ENCODE results near the gene WDR81.
A peak's percentile ranks its signal among the peaks of the same experiment; 100 is the strongest.

WDR81 gene

GRCh38 chr17:1783834-1784611 lies 59.5 kb downstream of the WDR81 start:
- Histone ChIP-seq H3K4me2 (ENCODE audit: low read depth, low read length, poor library complexity, severe bottlenecking) (no peak overlapping the region), H3K4me3 (ENCODE audit: low read length, poor library complexity, severe bottlenecking) (no peak overlapping the region)

GRCh38 chr17:1785930-1786329 lies 61.4 kb downstream of the WDR81 start:
- H3F3A ChIP-seq (ENCODE audit: low read depth), result no peaks in the 10 kb centered on the region
- H3K27me3 ChIP-seq (ENCODE audit: insufficient read depth, low read length, poor library complexity, severe bottlenecking), result no peaks in the 10 kb centered on the region
- no peaks in the 10 kb centered on the region for H3K4me1 ChIP-seq (ENCODE audit: insufficient read depth, low read length, poor library complexity, severe bottlenecking)
- TF ChIP-seq EZH2phosphoT487 (IDR thresholded peaks at IDR 0.05; ENCODE audit: borderline replicate concordance) (no peak), CTCF (conservative IDR thresholded peaks at IDR 0.05; ENCODE audit: low read length) (no peak)
- no peaks in the 10 kb centered on the region for H3K9me2 ChIP-seq (replicated peaks; ENCODE audit: low read depth, low read length)
- H3K79me2 ChIP-seq (ENCODE audit: insufficient read depth, low read length), result no peaks in the 10 kb centered on the region
- H4K20me1 ChIP-seq (ENCODE audit: insufficient read depth, low read length, poor library complexity, severe bottlenecking), result no peaks in the 10 kb centered on the region
- no peak overlapping the region for H3K4me2 ChIP-seq (ENCODE audit: low read depth, low read length, poor library complexity, severe bottlenecking)
- H3K9me3 ChIP-seq (ENCODE audit: insufficient read depth, low read depth, low read length), result no peaks in the 10 kb centered on the region
- H3K9ac ChIP-seq (ENCODE audit: low read depth, low read length, poor library complexity, severe bottlenecking), result no peak overlapping the region
- peaks cover 62% of the 10 kb centered on the region; the same call in 1 of the 2 replicates for H3K36me3 ChIP-seq (ENCODE audit: insufficient read depth, low read length)
- H3K4me3 ChIP-seq (ENCODE audit: low read length, poor library complexity, severe bottlenecking), result no peak overlapping the region
- no peak overlapping the region for H2AFZ ChIP-seq (ENCODE audit: low read length)

More at GRCh38 chr17:1783834-1784611, 59.5 kb downstream of the WDR81 start:
- no peaks in the 10 kb centered on the region for H3K9me2 ChIP-seq (replicated peaks; ENCODE audit: low read depth, low read length)
- H3K79me2 ChIP-seq (ENCODE audit: insufficient read depth, low read length), result no peaks in the 10 kb centered on the region
- H3K9ac ChIP-seq (ENCODE audit: low read depth, low read length, poor library complexity, severe bottlenecking), result no peak overlapping the region
- H4K20me1 ChIP-seq (ENCODE audit: insufficient read depth, low read length, poor library complexity, severe bottlenecking), result no peaks in the 10 kb centered on the region
- peaks cover 74% of the 10 kb centered on the region; the same call in 1 of the 2 replicates for H3K36me3 ChIP-seq (ENCODE audit: insufficient read depth, low read length)
- no peaks in the 10 kb centered on the region for H3K27me3 ChIP-seq (ENCODE audit: insufficient read depth, low read length, poor library complexity, severe bottlenecking)
- H2AFZ ChIP-seq (ENCODE audit: low read length), result no peak overlapping the region
- no peaks in the 10 kb centered on the region for H3K9me3 ChIP-seq (ENCODE audit: insufficient read depth, low read depth, low read length)
- peak; percentile 49 for TF ChIP-seq CTCF (conservative IDR thresholded peaks at IDR 0.05; ENCODE audit: low read length)
- TF ChIP-seq EZH2phosphoT487 (IDR thresholded peaks at IDR 0.05; ENCODE audit: borderline replicate concordance), result no peak
- no peaks in the 10 kb centered on the region for H3F3A ChIP-seq (ENCODE audit: low read depth)
- H3K4me1 ChIP-seq (ENCODE audit: insufficient read depth, low read length, poor library complexity, severe bottlenecking), result no peaks in the 10 kb centered on the region

GRCh38 chr17:1786708-1787107 lies 62.2 kb downstream of the WDR81 start:
- Histone ChIP-seq H3K4me1 (ENCODE audit: insufficient read depth, low read length, poor library complexity, severe bottlenecking) (no peaks in the 10 kb centered on the region), H3K27me3 (ENCODE audit: insufficient read depth, low read length, poor library complexity, severe bottlenecking) (no peaks in the 10 kb centered on the region), H3K36me3 (ENCODE audit: insufficient read depth, low read length) (peaks cover 54% of the 10 kb centered on the region; the same call in 1 of the 2 replicates), H3K9ac (ENCODE audit: low read depth, low read length, poor library complexity, severe bottlenecking) (no peak overlapping the region), H2AFZ (ENCODE audit: low read length) (no peak overlapping the region), H3K4me2 (ENCODE audit: low read depth, low read length, poor library complexity, severe bottlenecking) (no peak overlapping the region), H3F3A (ENCODE audit: low read depth) (no peaks in the 10 kb centered on the region), H4K20me1 (ENCODE audit: insufficient read depth, low read length, poor library complexity, severe bottlenecking) (no peaks in the 10 kb centered on the region), H3K9me3 (ENCODE audit: insufficient read depth, low read depth, low read length) (no peaks in the 10 kb centered on the region), H3K9me2 (replicated peaks; ENCODE audit: low read depth, low read length) (no peaks in the 10 kb centered on the region), H3K79me2 (ENCODE audit: insufficient read depth, low read length) (no peaks in the 10 kb centered on the region), H3K4me3 (ENCODE audit: low read length, poor library complexity, severe bottlenecking) (no peak overlapping the region)
- TF ChIP-seq EZH2phosphoT487 (IDR thresholded peaks at IDR 0.05; ENCODE audit: borderline replicate concordance), result no peak
- no peak for TF ChIP-seq CTCF (conservative IDR thresholded peaks at IDR 0.05; ENCODE audit: low read length)
